ENCODE data around the gene FOXI2.

FOXI2 gene

DNA sequence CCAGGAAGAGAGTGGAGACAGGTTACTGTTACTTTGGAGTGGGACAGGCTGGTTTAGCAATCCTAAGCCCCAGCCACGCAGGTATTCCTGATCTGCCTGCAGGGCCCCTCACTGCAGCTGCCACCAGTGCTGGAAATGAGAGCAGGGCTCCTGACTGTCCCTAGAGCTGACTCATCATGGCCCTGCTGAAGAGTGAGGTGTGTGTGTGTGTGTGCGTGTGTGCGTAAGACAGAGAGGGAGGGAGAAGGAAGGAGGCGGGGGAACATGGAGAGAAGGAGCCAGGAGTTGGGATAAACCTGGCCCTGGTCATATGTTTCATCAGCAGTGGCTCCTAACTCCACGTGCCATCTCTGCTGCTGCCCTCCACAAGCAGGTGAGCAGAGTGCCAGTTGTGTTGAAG, 3.6 kb downstream of the FOXI2 start:
- in situ Hi-C loops (cut with MboI; ENCODE audit: low sequenced_read_pairs): no loop called here

DNA sequence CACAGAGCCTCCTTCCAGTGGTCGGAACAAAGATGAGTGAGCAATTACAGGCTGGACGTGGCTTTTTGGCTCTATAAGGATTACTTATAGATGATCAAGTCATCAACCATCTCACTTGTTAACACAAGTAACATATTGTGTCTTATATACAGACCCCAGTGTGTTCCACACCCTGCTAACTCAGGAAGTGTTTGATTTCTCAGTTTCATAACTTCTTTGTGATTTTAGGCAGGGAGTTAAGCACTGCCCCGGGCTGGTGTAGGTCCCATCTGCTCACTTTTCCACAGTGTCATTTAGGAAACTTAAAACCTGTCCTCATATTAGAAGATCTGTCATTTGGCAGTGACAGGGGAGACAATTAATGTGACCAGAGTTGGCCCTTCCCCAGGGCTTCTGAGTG, 6.2 kb downstream of the FOXI2 start:
- in situ Hi-C loops (cut with MboI; ENCODE audit: low sequenced_read_pairs): no loop called here

DNA sequence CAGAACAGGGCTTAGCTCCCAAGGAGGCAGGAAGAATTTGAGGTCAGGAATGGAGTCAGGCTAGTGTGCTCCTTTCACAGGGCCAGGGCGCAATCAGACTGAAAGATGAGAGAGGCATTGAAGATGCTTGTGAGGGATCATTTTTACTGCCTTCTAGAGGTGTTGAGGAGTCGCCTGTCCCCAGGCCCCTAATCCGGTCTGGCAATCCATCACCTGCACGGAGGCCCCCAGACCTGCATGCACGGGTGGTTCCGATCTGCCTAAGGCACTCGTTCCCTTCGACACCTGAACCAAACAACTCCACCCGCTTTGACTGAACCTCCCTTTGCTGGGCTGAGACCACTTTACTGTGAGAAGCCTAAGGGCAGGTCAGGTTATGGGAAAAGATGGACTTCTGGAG, 8.0 kb downstream of the FOXI2 start:
- in situ Hi-C loops (cut with MboI; ENCODE audit: low sequenced_read_pairs): no loop called here

DNA sequence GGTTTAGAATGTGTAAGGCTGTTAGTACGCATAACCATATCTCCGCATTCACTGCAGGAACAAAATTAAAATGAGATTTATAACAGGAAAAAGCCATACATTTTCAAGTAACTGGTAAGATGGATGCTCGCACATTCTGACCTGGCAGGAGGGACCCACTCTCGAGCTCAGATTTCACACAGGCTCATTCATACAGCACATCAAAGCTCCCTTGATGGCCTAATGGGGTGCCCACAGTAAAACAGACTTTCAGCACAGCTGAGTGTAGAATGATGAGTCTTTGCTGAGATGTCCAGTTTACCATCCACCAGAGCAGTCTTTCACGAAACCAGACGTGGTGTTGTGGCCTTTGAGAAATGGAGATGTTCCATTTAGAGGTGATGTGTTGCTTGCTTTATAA, 8.9 kb downstream of the FOXI2 start:
- in situ Hi-C loops (cut with MboI; ENCODE audit: low sequenced_read_pairs): no loop called here

DNA sequence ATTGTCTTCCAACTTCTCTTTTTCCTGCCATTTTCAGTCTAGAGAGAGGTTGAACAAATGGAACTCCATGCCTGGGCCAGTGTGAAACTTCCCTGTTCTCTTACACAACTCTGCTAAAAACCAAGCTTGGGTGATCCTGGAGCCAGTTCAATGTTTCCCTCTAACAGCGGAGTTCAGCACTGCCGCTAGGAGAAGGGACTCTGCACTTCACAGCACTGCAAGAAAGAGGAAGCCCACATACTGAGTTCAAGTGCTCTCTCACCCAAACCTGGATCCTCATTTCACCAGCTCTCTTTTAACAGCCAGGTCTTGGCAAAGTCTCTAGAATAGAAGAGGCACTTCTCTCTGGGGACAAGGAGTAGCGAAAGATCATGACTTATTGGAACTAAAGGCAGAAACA, 18.8 kb downstream of the FOXI2 start:
- in situ Hi-C loops (cut with MboI; ENCODE audit: low sequenced_read_pairs): no loop called here

DNA sequence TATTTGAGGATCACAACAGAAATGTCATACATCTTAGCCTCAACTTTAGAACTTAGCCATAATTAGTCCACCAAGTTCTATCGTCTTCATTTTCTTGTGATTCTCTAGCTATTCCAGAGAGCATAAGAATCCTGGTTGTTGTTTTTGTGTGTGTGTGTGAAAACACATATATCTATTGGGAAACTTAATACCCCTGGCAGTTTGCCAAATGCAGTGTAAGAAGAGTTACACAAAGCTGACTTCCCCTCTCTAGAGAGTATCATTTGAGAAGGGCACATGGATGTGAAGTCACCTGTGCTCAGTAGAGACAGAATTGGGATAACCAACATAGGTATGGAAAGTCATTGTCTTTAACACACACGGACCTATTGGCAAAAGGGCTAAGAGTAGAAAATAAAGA, 19.3 kb downstream of the FOXI2 start:
- in situ Hi-C loops (cut with MboI; ENCODE audit: low sequenced_read_pairs): no loop called here

DNA sequence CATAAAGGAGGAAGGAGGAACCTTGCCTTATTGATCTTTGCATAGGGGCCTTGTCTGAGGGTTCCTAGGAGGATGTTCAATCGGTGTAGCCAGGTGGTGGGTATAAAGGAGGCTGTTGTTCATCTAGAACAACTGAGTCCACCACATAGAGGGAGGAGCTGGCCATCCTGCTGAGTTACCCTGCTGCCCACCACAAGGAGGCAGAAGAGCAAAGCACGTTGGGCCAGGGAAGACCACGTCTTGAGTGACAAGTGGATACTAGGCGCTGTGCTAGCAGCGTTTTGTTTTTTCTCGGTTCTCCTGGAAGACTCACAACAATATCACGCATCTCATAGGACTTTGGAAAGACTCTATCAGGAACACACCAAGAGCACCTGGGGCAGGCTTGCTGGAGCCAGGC, 20.0 kb downstream of the FOXI2 start:
- in situ Hi-C loops (cut with MboI; ENCODE audit: low sequenced_read_pairs): no loop called here

DNA sequence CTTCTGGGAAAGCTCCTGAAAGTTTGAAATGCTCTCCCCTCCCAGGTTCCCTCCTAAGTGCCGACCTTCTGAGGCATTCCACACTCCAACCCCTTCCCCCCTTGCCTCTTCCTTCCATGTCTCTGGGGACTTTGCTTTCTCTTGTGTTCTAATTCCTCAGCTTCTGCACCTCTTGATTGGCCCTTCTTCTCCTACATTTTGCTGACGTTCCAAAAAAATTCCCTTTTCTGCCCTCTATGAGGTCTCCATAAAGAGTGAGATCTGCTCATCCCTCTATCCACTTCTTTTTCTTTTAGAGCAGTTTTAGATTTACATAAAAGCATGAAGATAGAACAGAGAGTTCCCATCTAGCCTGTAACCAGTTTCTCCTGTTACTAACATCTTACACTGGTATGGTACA, 22.3 kb downstream of the FOXI2 start:
- in situ Hi-C loops (cut with MboI; ENCODE audit: low sequenced_read_pairs): no loop called here

DNA sequence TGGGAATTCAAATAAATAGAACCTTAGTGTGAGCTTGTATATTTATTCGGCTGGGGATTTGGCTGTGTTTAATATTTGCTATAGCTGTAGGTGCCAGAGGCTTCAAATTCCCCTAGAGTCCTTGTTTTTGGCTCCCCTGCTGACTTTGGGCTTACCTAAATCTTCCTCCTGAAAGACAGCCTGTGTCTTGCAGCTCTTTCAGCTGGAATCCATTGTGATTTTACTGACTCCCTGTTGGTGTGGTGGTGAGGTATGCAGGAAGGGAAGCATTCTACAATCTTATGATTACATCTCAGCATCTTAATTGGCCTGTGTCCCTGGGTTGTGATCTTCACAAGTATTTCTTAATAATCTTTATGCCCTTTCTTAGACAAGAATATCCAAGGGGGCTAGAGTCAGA, 25.9 kb downstream of the FOXI2 start:
- in situ Hi-C loops (cut with MboI; ENCODE audit: low sequenced_read_pairs): no loop called here

DNA sequence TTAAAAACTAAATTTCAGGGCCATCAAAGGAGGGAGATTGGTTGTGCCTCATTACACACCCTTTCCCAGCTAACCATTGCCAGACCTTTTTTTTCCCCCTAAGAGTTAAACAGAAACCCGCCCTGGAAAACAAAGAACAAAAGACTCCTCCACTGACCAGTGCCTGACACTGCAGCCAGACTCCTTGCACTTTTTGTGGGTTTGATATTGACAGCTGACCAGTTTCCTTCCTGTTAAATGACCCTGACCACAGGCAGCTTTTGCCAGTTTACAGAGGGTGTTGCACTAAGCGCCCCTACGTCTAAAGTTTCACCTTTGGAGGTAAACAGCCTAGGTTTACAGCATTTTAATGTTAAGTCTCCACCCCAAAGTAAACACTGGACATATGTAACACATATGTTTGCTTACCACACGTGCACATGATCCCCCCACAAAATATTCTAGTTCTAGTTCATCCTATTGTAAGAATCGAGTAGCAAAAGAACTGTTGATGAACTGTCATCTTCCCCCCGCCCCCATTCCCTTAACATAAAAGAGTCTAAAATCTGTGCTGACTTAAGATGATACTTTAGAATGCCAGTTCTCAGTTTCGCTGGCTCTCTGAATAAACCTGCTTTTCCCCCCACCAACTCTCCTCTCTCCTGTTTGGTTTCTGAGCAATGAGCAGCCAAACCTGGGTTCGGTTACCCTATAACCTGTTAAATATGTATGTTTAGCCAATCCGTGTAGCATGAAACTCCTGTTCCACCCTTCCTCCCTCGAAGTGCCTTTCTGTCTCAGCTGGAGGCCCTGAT, 38.0 kb downstream of the FOXI2 start:
- in situ Hi-C loops (cut with MboI; ENCODE audit: low sequenced_read_pairs): no loop called here

DNA sequence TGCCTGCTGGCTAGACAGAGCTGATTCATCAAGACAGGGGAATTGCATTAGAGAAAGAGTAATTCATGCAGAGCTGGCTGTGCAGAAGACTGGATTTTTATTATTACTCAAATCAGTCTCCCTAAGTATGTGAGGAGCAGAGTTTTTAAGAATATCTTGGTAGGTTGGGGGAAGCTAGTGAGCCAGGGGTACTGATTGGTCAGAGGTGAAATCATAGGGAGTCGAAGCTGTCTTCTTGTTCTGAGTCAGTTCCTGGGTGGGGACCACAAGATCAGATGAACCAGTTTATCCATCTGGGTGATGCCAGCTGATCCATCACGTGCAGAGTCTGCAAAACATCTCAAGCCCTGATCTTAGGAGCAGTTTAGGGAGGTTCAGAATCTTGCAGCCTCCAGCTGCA, 39.8 kb downstream of the FOXI2 start:
- in situ Hi-C loops (cut with MboI; ENCODE audit: low sequenced_read_pairs): no loop called here

DNA sequence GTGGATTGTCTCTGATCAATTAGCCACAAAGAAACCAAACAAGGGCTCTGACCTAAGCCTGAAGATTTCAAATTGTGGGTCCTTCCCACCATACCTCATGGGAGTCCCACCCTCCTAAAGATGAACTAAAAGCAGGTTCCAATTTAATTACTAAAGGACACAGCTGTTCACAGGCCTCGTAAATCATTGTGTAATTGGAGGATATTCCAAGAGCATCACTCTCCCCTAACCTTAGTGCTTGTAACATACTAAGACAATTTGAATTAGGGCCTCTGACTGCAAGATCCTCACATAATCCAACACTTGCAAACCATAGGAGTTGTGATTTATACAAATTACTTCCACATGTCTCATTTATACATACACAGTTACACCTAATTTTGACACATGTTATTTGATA, 44.4 kb downstream of the FOXI2 start:
- in situ Hi-C loops (cut with MboI; ENCODE audit: low sequenced_read_pairs): no loop called here

DNA sequence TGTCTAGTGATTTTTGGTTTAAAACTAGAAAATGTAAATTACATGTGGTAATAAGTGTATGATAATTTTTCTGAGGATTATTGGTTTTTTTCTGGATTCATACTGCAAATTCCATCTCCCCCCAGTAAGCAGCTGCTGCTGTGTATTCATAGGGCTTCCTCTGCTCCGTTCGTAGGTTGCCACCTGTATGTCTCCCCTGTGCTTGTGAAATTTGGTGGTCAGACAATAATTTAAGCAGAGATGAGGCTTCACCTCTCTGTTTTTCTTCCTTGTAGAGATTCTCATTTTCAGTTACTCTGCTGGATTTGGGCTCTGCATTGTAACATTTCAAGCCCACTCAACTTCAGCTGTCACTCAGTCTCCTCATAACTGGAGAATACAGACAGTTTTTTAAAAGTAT, 50.9 kb downstream of the FOXI2 start:
- in situ Hi-C loops (cut with MboI; ENCODE audit: low sequenced_read_pairs): no loop called here

DNA sequence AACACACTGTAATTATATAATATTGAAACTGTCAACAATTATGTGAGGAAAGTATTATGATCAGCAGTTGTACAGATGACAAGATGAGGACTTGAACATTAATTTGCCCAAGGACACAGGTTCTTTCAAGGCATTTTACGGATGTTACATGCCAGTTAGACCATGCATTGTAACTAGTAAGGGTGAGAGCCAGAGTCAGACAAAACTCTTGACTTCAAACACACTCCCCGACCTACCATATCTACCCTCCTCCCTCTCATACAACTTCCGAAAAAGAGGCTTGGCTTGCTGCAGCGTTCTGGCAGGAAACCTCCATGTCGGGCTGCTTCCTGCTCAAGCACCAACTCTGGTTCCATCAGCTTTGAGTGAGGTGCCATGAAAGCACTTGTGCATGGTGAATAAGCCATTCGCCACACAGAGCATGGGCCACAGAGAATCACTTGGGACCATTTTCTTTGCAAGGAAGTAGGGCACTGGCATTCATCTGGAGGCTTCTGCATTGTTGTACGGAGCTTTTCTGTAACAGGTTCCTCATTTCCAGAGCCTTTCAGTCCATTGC, 53.2 kb downstream of the FOXI2 start:
- in situ Hi-C loops (cut with MboI; ENCODE audit: low sequenced_read_pairs): no loop called here
